ENCODE results near the gene SAGE1.
"Not testable (repeated sequence)": the region's sequence is repeated elsewhere in the genome, so short reads cannot be mapped to it uniquely, and the experiment has no call there.

SAGE1 gene

DNA sequence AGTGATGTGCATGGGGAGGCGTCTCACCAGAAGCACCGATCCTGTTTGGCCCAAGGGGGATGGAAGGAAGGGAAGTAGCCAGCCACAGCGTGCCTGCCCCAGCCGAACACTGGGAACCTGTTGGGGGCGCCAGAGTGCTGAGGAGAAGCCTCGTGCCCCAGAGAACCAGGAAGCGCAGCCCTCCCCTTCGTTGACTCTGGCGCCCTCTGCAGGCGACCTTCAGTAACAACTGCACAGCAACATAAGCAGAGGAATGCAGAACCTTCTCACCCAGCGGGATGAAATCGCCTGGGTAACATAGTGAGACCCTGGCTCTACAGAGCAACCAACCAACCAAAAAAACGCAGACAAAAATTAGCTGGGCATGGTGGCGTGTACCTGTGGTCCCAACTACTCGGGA, 4.5 kb upstream of the SAGE1 start:
- TF ChIP-seq, protein P1, sequence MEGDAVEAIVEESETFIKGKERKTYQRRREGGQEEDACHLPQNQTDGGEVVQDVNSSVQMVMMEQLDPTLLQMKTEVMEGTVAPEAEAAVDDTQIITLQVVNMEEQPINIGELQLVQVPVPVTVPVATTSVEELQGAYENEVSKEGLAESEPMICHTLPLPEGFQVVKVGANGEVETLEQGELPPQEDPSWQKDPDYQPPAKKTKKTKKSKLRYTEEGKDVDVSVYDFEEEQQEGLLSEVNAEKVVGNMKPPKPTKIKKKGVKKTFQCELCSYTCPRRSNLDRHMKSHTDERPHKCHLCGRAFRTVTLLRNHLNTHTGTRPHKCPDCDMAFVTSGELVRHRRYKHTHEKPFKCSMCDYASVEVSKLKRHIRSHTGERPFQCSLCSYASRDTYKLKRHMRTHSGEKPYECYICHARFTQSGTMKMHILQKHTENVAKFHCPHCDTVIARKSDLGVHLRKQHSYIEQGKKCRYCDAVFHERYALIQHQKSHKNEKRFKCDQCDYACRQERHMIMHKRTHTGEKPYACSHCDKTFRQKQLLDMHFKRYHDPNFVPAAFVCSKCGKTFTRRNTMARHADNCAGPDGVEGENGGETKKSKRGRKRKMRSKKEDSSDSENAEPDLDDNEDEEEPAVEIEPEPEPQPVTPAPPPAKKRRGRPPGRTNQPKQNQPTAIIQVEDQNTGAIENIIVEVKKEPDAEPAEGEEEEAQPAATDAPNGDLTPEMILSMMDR (IDR thresholded peaks at IDR 0.05; ENCODE audit: low read depth, low read length, poor library complexity, severe bottlenecking), result peak; percentile 18
- not testable (repeated sequence) for H3K4me1 ChIP-seq (ENCODE audit: control insufficient read depth, low read length); H3K36me3 ChIP-seq (ENCODE audit: control insufficient read depth, low read length); H3K79me2 ChIP-seq (ENCODE audit: control insufficient read depth, low read length); H4K20me1 ChIP-seq (ENCODE audit: control insufficient read depth, insufficient read depth, low read depth, low read length); H3K9me2 ChIP-seq (replicated peaks; ENCODE audit: control insufficient read depth, low read length); H3K4me2 ChIP-seq (ENCODE audit: low read length); H3K4me3 ChIP-seq (ENCODE audit: low read length); H3K27me3 ChIP-seq (ENCODE audit: control insufficient read depth, low read length); H3K9me3 ChIP-seq (ENCODE audit: control insufficient read depth, insufficient read depth, low read length); H3F3A ChIP-seq (ENCODE audit: control insufficient read depth, insufficient read depth); H3K27ac ChIP-seq (ENCODE audit: low read depth, low read length)

DNA sequence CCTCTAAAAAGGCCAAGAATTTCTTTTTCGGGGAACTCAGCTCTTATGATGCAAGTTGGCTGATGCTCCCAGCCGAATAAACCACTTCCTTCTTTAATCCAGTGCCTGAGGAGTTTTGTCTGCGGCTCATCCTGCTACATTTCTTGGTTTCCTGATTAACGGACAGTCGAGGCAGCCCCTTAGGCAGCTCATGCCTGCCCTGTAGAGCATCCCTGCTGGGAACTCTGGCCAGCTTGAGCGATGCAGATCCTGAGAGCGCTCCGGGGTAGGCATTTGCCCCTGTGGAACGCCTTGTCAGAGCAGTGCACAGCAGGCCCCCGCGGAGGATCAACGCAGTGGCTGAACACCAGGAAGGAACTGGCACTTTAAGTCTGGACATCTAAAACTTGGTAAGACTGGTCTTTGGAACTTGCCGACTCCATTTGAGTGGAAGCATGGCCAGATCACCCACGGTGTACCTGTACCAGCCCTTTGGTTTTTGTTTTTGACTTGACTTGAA, 3.4 kb upstream of the SAGE1 start:
- Histone ChIP-seq H3K36me3 (ENCODE audit: control insufficient read depth, low read length) (no peaks in the 10 kb centered on the region), H3K9me3 (ENCODE audit: control insufficient read depth, insufficient read depth, low read length) (no peaks in the 10 kb centered on the region), H3K4me3 (ENCODE audit: low read length) (no peak overlapping the region), H3K27me3 (ENCODE audit: control insufficient read depth, low read length) (no peaks in the 10 kb centered on the region), H3K4me2 (ENCODE audit: low read length) (no peak overlapping the region), H3K27ac (ENCODE audit: low read depth, low read length) (no peak overlapping the region), H3K9me2 (replicated peaks; ENCODE audit: control insufficient read depth, low read length) (no peaks in the 10 kb centered on the region), H3K79me2 (ENCODE audit: control insufficient read depth, low read length) (no peaks in the 10 kb centered on the region), H3F3A (ENCODE audit: control insufficient read depth, insufficient read depth) (no peaks in the 10 kb centered on the region), H3K4me1 (ENCODE audit: control insufficient read depth, low read length) (no peaks in the 10 kb centered on the region), H4K20me1 (ENCODE audit: control insufficient read depth, insufficient read depth, low read depth, low read length) (no peaks in the 10 kb centered on the region)
- no peak for TF ChIP-seq EZH2phosphoT487 (IDR thresholded peaks at IDR 0.05; ENCODE audit: borderline replicate concordance, low read length)
- TF ChIP-seq, protein P1 (IDR thresholded peaks at IDR 0.05; ENCODE audit: low read depth, low read length, poor library complexity, severe bottlenecking), result no peak

DNA sequence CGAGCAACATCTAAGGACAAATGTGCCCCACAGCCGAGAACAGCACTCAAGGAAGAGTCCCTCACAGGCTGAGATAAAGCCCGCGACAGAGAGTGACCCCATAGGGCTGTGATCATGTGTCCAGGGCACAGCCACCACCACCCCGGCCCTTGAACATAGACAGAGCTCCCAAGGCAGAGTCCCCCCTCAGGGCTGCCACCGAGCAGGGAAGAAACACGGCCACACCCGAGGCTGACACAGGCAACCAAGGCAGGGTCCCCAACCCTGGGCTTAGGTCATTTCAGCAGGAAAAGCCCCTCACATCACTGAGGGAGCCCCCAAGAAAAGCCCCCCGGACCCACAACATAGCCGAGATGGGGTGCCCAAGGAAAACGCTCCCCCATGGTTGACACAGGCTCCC, 735 bp upstream of the SAGE1 start:
- H3F3A ChIP-seq (ENCODE audit: control insufficient read depth, insufficient read depth), result no peaks in the 10 kb centered on the region
- H3K27me3 ChIP-seq (ENCODE audit: control insufficient read depth, low read length), result no peaks in the 10 kb centered on the region
- TF ChIP-seq EZH2phosphoT487 (IDR thresholded peaks at IDR 0.05; ENCODE audit: borderline replicate concordance, low read length), result no peak
- TF ChIP-seq, protein P1 (IDR thresholded peaks at IDR 0.05; ENCODE audit: low read depth, low read length, poor library complexity, severe bottlenecking), result no peak
- H3K4me2 ChIP-seq (ENCODE audit: low read length), result no peak overlapping the region
- H3K27ac ChIP-seq (ENCODE audit: low read depth, low read length), result no peak overlapping the region
- H3K36me3 ChIP-seq (ENCODE audit: control insufficient read depth, low read length), result no peaks in the 10 kb centered on the region
- no peaks in the 10 kb centered on the region for H3K9me3 ChIP-seq (ENCODE audit: control insufficient read depth, insufficient read depth, low read length)
- H4K20me1 ChIP-seq (ENCODE audit: control insufficient read depth, insufficient read depth, low read depth, low read length), result no peaks in the 10 kb centered on the region
- no peaks in the 10 kb centered on the region for H3K79me2 ChIP-seq (ENCODE audit: control insufficient read depth, low read length)
- H3K9me2 ChIP-seq (replicated peaks; ENCODE audit: control insufficient read depth, low read length), result no peaks in the 10 kb centered on the region
- no peak overlapping the region for H3K4me3 ChIP-seq (ENCODE audit: low read length)
- no peaks in the 10 kb centered on the region for H3K4me1 ChIP-seq (ENCODE audit: control insufficient read depth, low read length)

DNA sequence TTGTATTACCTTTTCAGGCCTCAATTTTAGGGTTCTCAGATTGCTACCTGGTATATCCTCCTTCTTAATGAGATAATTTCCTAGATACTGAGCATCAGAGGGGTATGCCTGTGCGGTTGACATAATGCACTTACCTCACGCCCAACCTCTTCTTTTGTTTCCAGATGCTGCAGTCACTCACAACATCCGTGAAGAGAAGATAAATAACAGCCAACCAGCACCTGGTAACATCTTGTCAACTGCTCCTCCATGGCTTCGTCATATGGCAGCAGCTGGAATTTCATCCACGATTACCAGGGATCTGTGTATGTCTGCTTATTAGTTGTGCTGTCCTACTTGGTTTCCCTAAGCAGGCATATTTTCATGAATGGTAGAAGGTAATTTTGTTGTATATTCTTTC, 16.7 kb downstream of the SAGE1 start:
- H3K4me3 ChIP-seq (ENCODE audit: low read length), result no peak overlapping the region
- no peak overlapping the region for H3K27ac ChIP-seq (ENCODE audit: low read depth, low read length)
- H3K79me2 ChIP-seq (ENCODE audit: control insufficient read depth, low read length), result no peaks in the 10 kb centered on the region
- TF ChIP-seq, protein P1 (IDR thresholded peaks at IDR 0.05; ENCODE audit: low read depth, low read length, poor library complexity, severe bottlenecking), result no peak
- TF ChIP-seq EZH2phosphoT487 (IDR thresholded peaks at IDR 0.05; ENCODE audit: borderline replicate concordance, low read length), result no peak
- no peaks in the 10 kb centered on the region for H3F3A ChIP-seq (ENCODE audit: control insufficient read depth, insufficient read depth)
- no peaks in the 10 kb centered on the region for H3K36me3 ChIP-seq (ENCODE audit: control insufficient read depth, low read length)
- no peak overlapping the region for H3K4me2 ChIP-seq (ENCODE audit: low read length)
- H4K20me1 ChIP-seq (ENCODE audit: control insufficient read depth, insufficient read depth, low read depth, low read length), result no peaks in the 10 kb centered on the region
- no peaks in the 10 kb centered on the region for H3K9me3 ChIP-seq (ENCODE audit: control insufficient read depth, insufficient read depth, low read length)
- no peaks in the 10 kb centered on the region for H3K4me1 ChIP-seq (ENCODE audit: control insufficient read depth, low read length)
- no peaks in the 10 kb centered on the region for H3K27me3 ChIP-seq (ENCODE audit: control insufficient read depth, low read length)
- no peaks in the 10 kb centered on the region for H3K9me2 ChIP-seq (replicated peaks; ENCODE audit: control insufficient read depth, low read length)
